Ectodermal cell (in vitro differentiated cells): ENCODE results near the gene CCR3. TPM values are rescaled to one million over a fixed set of nuclear protein-coding genes. Genes with fewer than 3 reads are reported as not detected.

Experiments
- H3K27ac ChIP-seq: 2 replicates; pipeline ENCODE4 v1.7.0; 2013; ENCODE audit warnings: mild to moderate bottlenecking, low read depth, low read length; ENCODE audit not compliant: insufficient read depth, poor library complexity, severe bottlenecking
- H3K27me3 ChIP-seq: 2 replicates; pipeline ENCODE4 v1.7.0; 2013; ENCODE audit warnings: mild to moderate bottlenecking, low read length; ENCODE audit not compliant: insufficient read depth, control insufficient read depth, poor library complexity, severe bottlenecking
- H3K36me3 ChIP-seq: one replicate; pipeline ENCODE4 v1.7.0; 2013; ENCODE audit warnings: low read length; ENCODE audit not compliant: control insufficient read depth, insufficient read depth
- H3K4me1 ChIP-seq: one replicate; pipeline ENCODE4 v1.7.0; 2013; ENCODE audit warnings: low read length; ENCODE audit not compliant: control insufficient read depth, insufficient read depth
- H3K4me3 ChIP-seq: 2 replicates; pipeline ENCODE4 v1.7.0; 2013; ENCODE audit warnings: low read depth, low read length, control low read depth; ENCODE audit not compliant: insufficient read depth
- H3K9me3 ChIP-seq: 2 replicates; pipeline ENCODE4 v1.7.0; 2013; ENCODE audit warnings: mild to moderate bottlenecking, low read length, moderate library complexity; ENCODE audit not compliant: control insufficient read depth
- WGBS, 2 experiments: methylation state at CpG; one replicate each; pipeline ENCODE4 v1.1.7; 2013; ENCODE audit warnings: missing lambda C conversion rate in 2 of 2; 5-methylcytosine and 5-hydroxymethylcytosine counted together
- polyA plus RNA-seq, 4 experiments: library from polyadenylated mRNA; stranded (reverse); fragments of 50-300 nt; gene quantifications; one replicate each; pipeline ENCODE4 v1.2.3, GENCODE V29; 2013

The CCR3 gene
- not detected for polyA plus RNA-seq (2013, experiment 1 of 4)
- not detected for polyA plus RNA-seq (2013, experiment 2 of 4)
- not detected for polyA plus RNA-seq (2013, experiment 3 of 4)
- polyA plus RNA-seq (2013, experiment 4 of 4), result not detected

DNA sequence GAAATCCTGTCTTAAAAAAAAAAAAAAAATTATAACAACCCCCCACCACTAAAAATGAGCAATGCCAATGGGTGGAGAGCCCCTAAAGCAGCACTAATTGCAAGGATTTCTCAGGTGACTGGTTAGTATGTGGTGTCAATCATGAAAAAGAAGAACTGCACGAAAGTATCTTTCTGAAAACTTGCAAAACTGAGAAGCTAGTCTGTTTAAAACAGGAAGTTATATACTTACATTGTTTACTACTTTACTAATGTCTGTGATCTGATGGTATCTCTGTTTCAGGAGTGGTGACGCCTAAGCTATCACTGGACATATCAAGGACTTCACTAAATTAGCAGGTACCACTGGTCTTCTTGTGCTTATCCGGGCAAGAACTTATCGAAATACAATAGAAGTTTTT is at the start of gene CCR3:
Gene CCR3 (plus strand): TSS at position 341 of the 400 bp plus-strand sequence. CDS start 22,699 bp downstream, outside the sequence.
- WGBS, 2 experiments, result 96% methylated on average over 4 of the region's 4 CpGs
- Histone ChIP-seq H3K4me1 (no peaks in the 10 kb centered on the region), H3K27me3 (no peaks in the 10 kb centered on the region), H3K9me3 (no peaks in the 10 kb centered on the region), H3K4me3 (no peak within 1 kb of the TSS), H3K27ac (no peak within 1 kb of the TSS), H3K36me3 (no peaks in the 10 kb centered on the region)

DNA sequence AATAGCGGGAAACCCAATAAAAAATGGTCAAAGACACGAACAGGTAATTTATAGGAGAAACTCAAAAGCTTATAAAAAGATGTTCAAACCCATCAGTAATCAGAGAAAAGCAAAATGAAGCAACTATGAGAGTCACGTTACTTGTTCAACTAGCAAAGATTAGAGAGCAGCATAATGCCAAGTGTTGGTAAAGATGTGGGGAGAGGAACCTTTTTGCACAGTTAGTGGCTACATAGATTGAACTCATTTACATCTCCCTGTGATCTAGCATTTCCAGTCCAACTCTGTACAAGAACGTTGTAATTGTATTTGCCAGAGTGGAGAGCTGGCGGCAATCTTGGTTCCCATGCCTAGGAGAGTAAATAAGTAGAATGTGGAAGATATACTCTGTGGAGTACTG is 49.3 kb upstream of the CCR3 start:
- 91 to 97% methylated on average over 5 of the region's 5 CpGs for WGBS, 2 experiments

DNA sequence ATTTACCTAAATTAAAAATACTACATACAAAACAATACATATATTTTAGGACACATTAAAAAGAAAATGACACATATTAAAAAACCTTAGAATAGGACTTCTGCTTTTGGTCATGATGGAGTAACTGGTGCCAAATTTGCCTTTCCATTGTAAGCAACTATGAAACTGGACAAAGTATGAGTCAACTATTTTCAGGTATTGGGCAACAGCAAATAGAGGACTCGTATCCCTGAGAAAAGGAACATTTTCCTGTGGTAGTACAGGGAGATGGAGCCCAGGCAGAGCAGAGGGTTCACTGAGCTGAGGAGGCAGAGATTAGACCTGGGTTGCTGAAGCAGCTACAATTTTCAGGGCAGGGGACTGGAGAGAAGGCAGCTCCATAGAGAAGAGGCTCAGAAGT is 48.8 kb upstream of the CCR3 start:
- Histone ChIP-seq H3K27me3 (no peaks in the 10 kb centered on the region), H3K4me1 (no peaks in the 10 kb centered on the region), H3K36me3 (no peaks in the 10 kb centered on the region), H3K27ac (no peak overlapping the region), H3K4me3 (no peak overlapping the region), H3K9me3 (no peaks in the 10 kb centered on the region)
- 86 to 97% methylated on average over 1 of the region's 1 CpG for WGBS, 2 experiments

More for the DNA sequence above, 49.3 kb upstream of the CCR3 start:
- H3K9me3 ChIP-seq, result no peaks in the 10 kb centered on the region
- no peak overlapping the region for H3K4me3 ChIP-seq
- H3K4me1 ChIP-seq, result no peaks in the 10 kb centered on the region
- no peak overlapping the region for H3K27ac ChIP-seq
- H3K36me3 ChIP-seq, result no peaks in the 10 kb centered on the region
- H3K27me3 ChIP-seq, result no peaks in the 10 kb centered on the region

DNA sequence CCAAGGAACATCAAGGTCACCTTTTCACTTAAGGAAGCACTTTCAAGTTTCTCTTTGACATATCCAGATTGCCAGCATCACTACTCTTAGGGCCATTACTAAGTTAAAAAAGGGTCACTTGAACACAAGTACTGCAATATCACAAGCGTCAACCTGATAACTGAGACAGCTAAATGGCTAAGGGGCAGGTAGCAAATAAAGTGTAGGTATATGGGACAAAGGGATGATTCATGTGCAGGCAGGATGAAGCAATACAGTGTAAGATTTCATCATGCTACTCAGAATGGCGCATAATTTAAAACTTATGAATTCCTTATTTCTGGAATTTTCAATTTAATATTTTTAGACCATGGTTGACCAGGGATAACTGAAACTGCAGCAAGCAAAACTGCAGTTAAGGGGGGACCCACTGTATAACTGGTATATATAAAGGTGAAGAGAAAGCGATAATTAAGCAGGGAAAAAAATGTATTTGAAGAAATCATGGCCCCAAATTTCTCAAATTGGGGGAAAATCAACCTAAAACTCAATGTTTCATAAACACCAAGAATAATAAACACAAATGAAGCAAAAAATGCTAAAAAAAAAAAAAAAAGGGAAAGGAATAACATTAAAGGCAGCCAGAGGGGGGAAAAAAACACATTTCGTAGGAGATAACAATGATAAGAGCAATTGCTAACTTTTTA is 47.2 kb upstream of the CCR3 start:
- Histone ChIP-seq H3K27ac (no peak overlapping the region), H3K4me1 (no peaks in the 10 kb centered on the region), H3K27me3 (no peaks in the 10 kb centered on the region), H3K36me3 (no peaks in the 10 kb centered on the region), H3K9me3 (no peaks in the 10 kb centered on the region), H3K4me3 (no peak overlapping the region)
- WGBS, 2 experiments, result 87 to 92% methylated on average over 3 to 4 of the region's 4 CpGs

GRCh38 chr3:46196261-46196957 is 45.9 kb upstream of the CCR3 start:
- Histone ChIP-seq H3K4me3 (no peak overlapping the region), H3K4me1 (no peaks in the 10 kb centered on the region), H3K36me3 (no peaks in the 10 kb centered on the region), H3K27me3 (no peaks in the 10 kb centered on the region), H3K9me3 (no peaks in the 10 kb centered on the region), H3K27ac (no peak overlapping the region)
- 92 to 96% methylated on average over 4 of the region's 7 CpGs for WGBS, 2 experiments

DNA sequence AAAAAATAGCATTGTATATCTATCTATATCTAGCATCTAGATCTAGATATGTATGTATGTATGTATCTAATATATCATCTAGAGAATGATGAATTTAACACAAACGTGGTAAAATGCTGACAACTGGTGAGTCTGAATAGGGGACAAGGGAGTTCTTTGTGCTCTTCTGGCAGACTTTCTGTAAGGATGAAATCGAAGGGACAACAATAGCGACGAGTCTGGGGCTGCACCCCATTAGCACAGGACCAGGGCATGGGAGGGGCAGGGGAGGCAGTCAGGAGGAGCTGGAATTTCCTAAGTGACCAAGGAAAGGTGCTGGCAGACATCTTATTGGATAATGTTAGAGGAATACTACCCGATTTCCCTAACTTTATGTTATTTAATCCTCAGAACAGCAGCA is 42.0 kb upstream of the CCR3 start:
- no peaks in the 10 kb centered on the region for H3K36me3 ChIP-seq
- 82 to 89% methylated on average over 4 to 5 of the region's 5 CpGs for WGBS, 2 experiments

GRCh38 chr3:46200790-46201189 is 41.5 kb upstream of the CCR3 start:
- 100% methylated on average over 1 of the region's 1 CpG; no CpG with 5 or more reads in 1 of the 2 experiments for WGBS, 2 experiments
- H3K27ac ChIP-seq, result no peak overlapping the region
- no peaks in the 10 kb centered on the region for H3K27me3 ChIP-seq
- no peaks in the 10 kb centered on the region for H3K9me3 ChIP-seq
- no peaks in the 10 kb centered on the region for H3K4me1 ChIP-seq
- H3K4me3 ChIP-seq, result no peak overlapping the region
- no peaks in the 10 kb centered on the region for H3K36me3 ChIP-seq

More for the DNA sequence above, 42.0 kb upstream of the CCR3 start:
- Histone ChIP-seq H3K9me3 (no peaks in the 10 kb centered on the region), H3K4me3 (no peak overlapping the region), H3K4me1 (no peaks in the 10 kb centered on the region), H3K27ac (no peak overlapping the region), H3K27me3 (no peaks in the 10 kb centered on the region)

GRCh38 chr3:46202535-46202934 is 39.7 kb upstream of the CCR3 start:
- Histone ChIP-seq H3K27me3 (no peaks in the 10 kb centered on the region), H3K4me1 (no peaks in the 10 kb centered on the region), H3K4me3 (no peak overlapping the region), H3K9me3 (no peaks in the 10 kb centered on the region), H3K27ac (no peak overlapping the region), H3K36me3 (no peaks in the 10 kb centered on the region)
- 95 to 97% methylated on average over 4 of the region's 4 CpGs for WGBS, 2 experiments

GRCh38 chr3:46203681-46204080 is 38.6 kb upstream of the CCR3 start:
- Histone ChIP-seq H3K36me3 (no peaks in the 10 kb centered on the region), H3K9me3 (no peaks in the 10 kb centered on the region), H3K27ac (no peak overlapping the region), H3K4me3 (no peak overlapping the region), H3K27me3 (no peaks in the 10 kb centered on the region), H3K4me1 (no peaks in the 10 kb centered on the region)
- WGBS, 2 experiments, result 93 to 94% methylated on average over 12 of the region's 12 CpGs

GRCh38 chr3:46205286-46205960 is 36.8 kb upstream of the CCR3 start:
- WGBS, 2 experiments, result 82 to 86% methylated on average over 1 to 2 of the region's 2 CpGs
- no peaks in the 10 kb centered on the region for H3K27me3 ChIP-seq
- no peak overlapping the region for H3K4me3 ChIP-seq
- H3K36me3 ChIP-seq, result no peaks in the 10 kb centered on the region
- H3K27ac ChIP-seq, result no peak overlapping the region
- H3K9me3 ChIP-seq, result no peaks in the 10 kb centered on the region
- no peaks in the 10 kb centered on the region for H3K4me1 ChIP-seq
